ENCODE results near the gene CCL28.
"Not testable (repeated sequence)": the region's sequence is repeated elsewhere in the genome, so short reads cannot be mapped to it uniquely, and the experiment has no call there.

Gene CCL28, protein sequence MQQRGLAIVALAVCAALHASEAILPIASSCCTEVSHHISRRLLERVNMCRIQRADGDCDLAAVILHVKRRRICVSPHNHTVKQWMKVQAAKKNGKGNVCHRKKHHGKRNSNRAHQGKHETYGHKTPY

DNA sequence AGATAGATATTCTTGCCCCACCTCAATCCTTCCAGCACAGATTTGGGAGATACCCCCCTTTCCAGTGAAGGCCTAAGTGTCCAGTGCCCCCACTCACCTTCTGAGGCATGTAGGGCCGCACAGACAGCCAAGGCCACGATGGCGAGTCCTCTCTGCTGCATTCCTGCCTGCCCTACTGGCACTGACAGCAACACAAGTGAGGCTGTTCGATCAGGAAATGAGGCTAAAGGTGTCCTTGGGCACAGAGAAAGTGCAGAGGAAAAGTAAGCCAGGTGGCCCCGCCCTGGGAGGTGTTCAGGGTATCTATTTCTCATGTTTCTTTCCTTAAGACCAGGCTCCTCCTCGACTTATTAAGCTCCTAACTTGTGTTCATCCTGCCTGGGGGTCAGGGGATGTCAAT lies at the start of gene CCL28:
Gene CCL28, minus strand, starts transcription at position 236 of the 400 bp plus-strand sequence. Its CDS starts 75 bp downstream, at position 161.
- no peak for DNase-seq

DNA sequence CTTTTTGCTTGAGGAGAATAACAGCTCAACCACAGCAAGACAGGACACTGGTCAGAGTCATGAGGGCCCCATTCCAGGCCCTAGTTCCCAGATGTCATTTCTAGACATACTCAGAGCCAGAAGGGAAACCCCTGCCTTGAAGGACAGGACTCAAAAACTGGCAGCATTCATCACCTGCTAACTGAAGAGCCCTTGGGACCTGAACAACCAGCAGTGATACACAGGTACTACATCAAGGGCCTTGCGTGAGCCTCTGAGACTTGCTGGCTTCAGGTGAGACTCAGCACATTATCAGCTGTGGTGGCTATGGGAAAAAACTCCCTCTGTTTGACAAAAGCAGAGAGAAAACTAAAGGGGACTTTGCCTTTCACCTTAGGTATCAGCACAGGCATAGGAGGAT lies 48.9 kb upstream of the CCL28 start:
- DNase-seq, result no peak

DNA sequence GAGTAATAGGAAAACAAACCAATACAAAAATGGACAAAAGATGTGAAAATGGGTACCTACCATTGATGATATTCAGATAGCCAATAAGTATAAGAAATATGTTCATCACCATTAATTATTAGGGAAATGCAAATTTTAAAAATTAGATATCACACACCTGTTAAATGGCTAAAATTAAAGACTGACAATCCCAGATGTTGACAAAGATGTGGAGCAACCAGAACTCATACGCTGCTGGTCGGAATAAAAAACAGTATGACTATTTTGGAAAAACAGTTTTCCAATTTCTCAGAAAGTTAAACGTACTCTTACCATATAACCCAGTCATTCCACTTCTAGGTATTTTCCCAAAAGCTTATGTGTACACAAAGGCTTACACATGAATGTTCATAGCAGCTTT lies 44.4 kb upstream of the CCL28 start:
- no peak for DNase-seq

DNA sequence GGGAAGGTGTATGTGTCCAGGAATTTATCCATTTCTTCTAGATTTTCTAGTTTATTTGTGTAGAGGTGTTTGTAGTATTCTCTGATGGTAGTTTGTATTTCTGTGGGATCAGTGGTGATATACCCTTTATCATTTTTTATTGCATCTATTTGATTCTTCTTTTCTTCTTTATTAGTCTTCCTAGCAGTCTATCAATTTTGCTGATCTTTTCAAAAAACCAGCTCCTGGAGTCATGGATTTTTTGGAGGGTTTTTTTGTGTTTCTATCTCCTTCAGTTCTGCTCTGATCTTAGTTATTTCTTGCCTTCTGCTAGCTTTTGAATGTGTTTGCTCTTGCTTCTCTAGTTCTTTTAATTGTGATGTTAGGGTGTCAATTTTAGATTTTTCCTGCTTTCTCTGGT lies 29.4 kb upstream of the CCL28 start:
- DNase-seq, result not testable (repeated sequence)

DNA sequence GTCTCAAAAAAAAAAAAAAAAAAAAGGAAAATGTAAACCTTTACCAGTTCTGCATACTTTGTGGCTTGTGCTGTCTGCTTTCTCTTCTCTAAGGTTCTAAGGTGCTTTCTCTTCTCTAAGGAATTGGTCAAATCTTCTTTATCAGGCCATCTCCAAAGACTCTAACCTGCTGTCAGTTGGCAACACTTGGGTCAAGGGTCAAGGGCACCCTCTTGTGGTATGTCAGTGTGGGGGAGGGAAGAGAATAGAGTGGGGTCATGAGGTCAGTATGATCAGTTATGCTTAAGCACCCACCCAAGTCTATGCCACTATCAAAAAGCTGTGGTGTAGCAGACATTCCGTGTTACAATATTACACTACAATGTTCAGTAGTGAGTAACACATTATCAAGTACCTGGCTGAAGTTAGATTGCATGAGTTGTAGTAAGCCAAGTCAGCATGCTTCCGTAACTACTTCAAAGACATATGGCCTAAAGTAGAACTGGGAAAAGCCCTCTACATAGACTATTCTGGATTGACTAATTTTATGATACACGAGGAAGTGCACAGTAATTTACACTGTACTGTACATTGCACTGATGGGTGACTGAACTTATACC lies 25.0 kb upstream of the CCL28 start:
- DNase-seq, result no peak

DNA sequence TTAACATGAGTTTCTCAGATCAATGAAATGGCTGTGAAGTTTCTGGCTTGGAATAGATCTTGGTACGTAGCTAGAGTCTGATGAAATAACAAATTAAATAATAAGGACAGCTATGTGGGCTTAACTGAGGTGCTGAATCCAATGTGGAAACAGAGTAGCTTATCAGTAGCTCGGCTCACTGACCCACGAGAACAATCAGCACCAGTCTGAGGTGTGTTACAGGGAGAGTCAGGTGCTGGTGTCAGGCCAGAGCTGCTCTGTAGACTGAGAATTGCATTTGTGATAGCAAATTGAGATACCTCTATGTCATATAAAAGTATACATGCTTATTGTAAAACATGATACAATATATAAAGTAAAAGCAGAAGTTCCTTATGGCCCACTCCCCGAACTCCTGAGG lies 21.2 kb upstream of the CCL28 start:
- DNase-seq, result no peak

DNA sequence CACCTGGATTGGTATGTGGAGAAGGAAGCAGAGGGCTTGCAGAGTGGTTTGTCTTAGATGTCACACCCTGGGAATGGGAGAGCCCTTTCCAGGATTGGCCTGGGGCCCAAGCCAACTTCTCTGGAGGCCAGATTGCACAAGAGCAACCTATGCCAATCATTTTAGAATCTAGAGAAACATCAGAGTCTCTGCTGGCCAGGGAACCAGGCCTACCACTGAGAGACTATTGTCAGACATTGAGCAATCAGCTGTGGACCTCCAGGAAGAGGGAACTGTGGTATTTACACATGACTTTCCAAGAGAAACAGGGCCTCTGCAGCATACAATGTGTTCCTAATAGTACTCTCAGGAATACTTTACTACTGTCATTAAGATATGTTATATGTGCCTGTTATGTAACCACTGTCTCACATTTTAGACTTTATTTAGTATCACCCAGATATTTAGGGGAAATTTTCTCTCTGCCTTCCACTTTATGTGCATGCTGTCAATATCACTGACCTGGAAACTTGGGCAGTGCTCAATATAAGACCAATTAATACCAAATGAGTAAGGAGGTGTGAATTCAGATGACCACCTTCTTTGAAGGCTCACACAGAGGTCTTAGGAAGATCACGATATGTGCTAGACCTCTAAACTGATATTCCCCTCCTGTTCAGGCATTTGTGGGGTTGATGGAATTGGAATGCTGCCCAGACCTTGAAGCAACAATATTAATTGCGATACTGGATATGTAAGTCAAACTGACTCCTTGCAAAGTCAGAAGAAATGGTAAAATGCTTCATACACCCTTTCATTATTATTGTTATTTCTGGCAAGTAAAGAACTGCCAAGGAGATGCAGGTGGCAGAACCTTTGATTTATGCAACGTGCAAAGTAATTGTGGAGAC lies 20.5 kb upstream of the CCL28 start:
- DNase-seq, result no peak

DNA sequence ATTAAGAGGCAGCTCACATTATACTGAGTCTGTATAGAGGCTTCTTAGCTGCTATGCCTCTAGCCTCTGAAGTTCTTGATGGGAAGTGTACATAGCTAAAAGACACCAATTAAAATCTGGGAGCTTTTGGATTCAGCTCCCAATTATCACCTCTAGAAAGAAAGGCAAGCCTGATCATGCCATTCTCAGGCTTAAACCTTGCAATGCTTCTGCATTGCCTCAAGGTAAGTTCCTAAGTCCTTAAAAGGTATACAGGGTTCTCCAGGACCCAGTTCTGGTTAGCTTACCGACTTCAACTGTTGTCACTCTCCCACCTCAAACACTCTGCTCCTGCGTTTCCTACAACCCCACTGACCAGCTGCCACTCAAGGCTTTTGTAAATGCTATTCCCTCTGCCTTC lies 17.5 kb upstream of the CCL28 start:
- no peak for DNase-seq

DNA sequence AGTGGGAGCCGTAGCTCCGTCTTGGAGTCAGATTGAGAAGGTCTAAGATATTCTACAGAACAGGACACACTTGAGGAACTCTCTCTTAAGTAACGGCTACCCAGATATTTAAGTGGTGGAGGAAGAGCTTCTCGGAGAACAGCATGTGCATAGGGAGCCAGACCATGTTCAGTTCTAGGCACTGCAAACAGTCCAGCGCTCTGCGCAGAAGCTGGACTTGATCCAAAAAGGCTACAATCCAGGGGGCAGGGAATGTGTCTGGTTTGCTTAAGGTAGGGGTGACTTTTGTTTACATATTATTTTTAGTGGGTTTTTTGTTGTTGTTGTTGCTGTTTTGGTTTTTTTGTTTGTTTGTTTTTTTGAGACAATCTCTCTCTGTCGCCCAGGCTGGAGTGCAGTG lies 16.8 kb upstream of the CCL28 start:
- DNase-seq, result no peak

DNA sequence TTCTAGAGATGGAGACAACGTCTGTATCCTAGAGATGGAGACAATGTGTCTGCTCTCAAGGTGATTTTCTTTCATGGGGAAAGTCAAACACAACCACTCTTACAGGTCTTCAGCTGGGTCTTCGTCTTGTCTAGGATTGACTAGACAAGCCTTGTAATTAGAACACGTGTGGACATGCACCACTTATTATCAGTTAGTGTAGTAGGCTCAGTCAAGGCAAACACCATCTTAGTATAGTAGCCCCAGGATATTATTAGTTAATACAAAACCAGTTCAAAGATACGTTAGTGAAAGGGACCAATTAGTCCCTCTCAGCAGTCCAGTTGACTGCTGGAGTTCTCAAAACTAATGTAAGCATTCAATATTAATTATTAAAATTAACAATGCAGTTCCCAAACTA lies 15.1 kb upstream of the CCL28 start:
- DNase-seq, result no peak

DNA sequence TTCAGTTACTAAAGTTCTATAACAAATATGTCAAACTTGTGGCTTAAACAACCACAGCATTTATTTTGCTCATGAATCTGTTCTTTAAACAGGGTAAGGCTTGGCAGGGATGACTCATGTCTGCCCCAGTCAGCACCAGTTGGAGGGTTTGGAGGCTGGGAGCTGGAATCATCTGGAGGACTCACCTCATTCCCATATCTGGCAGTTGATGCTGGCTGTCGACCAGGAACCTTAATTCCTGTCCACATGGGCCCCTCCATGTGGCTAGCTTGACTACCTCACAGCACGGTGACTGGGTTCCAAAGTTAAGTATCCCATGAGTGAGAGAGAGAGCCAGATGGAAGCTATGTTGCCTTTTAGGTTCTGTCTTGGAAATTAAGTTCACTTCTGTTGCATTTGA lies 13.8 kb upstream of the CCL28 start:
- no peak for DNase-seq

DNA sequence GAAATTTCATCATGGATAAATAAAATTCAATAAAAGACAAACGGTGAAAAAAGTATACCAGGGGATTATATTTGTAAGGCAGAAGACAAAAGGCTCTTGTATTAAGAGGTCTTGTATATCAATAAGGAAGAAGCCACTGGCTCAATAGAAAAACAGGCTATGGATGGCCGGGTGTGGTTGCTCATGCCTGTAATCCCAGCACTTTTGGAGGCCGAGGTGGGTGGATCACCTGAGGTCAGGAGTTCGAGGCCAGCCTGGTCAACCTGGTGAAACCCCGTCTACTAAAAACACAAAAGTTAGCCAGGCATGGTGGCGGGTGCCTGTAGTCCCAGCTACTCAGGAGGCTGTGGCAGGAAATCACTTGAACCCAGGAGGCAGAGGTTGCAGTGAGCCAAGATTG lies 10.9 kb upstream of the CCL28 start:
- DNase-seq, result not testable (repeated sequence)

DNA sequence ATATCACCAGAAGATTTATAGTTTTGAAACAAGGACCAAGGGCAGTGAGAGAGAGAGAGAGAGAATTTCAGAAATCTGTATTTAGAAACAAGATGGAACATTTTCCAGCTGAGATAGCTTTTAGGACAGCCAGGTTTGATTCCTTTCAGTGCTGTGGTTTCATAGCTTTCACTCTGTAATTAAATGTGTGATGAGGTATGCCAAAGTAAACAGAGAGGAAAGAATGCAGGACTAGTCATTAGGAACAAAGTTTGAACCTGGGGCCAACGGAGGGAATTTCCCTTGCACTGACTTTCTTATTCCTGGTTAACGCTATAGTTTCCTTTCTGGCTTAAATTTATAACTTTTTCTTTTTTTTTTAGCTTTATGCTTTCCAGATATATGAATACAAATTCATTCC lies 10.0 kb upstream of the CCL28 start:
- DNase-seq, result no peak

DNA sequence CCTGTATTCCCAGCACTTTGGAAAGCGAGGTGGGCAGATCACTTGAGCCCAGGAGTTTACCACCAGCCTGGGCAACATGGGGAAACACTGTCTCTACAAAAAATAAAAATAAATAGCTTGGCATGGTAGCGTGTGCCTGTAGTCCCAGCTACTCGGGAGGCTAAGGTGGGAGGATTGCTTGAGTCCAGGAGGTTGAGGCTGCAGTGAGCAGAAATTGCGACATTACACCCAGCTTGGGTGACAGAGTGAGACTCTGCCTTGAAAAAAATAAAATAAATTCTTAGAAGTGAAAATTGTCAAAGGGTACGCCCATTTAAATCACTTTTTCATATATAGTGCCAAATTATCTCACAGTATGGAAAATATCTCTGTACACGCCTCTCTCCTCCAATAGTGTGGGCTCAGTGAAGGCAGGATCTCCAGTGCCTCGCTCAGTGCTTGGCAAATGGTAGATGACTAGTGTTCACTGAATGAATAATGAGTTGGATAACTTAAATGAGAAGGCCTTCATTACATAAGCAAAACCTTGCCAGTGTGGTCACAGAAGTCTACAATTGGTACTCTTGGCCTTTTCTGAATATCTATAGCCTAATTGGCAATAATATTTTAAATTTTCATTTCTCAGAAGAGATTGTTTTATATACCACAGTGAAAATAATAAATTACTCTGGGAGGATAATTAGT lies 9.4 kb upstream of the CCL28 start:
- DNase-seq, result no peak

DNA sequence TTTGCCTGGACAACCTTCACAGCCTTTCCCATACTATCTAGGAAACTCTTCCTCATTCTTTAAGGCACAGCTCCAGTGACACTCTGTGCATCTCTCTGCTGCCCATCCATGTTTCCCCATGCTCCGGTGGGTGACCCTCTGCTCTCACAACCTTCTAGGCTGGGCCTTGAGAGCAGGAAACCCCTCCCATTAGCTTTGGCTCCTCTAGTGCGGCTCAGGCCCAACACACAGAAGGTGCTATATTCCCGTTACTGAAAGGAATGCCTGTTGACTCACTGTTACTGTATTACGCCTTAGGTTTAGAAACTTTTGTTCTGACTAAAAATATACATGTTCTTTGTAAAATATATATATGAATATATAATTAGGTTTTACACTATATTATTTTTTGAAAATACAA lies 8.1 kb upstream of the CCL28 start:
- DNase-seq, result no peak

DNA sequence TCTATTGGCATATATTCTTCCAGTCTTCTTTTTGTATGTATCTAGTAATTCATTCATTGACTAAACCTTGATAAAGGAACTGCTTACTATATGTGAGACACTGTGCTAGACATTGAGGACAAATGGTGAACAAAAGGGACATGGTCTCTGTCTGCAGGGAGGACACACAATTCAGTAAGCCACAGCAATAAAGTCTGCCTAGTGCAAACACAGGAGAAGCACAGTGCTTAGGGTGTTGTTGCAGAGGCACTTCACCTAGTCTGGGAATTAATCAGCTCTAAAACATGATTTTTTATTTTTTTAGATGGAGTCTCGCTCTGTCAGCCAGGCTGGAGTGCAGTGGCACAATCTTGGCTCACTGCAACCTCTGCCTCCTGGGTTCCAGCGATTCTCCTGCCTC lies 6.4 kb upstream of the CCL28 start:
- no peak for DNase-seq

DNA sequence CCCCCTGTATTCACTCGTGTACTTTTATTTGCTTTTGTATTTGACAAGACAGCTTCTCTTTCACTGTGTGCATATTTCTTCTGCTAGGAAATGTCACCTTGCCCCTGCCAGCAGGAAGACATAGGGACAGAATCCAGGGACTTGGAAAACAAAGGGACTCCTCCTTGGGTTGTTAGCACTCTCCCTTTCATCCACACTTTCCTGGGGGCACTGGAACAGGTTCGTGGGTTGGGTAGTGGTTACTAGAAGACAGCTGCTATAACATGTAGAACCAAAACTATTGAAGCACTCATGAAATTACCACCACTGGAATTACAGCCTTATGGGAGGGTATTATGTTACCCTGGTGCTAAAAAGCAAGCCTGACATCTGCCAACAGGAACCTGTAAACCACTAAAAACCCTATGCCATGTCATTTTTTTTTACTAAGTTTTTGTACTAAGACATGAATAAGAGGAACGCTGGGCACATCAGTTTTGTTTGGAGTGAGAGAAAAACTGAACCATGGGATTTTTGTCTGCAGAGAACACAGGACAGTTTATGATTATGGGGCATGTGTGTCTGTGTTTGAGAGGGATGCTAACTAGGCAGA lies 4.7 kb upstream of the CCL28 start:
- DNase-seq, result no peak

DNA sequence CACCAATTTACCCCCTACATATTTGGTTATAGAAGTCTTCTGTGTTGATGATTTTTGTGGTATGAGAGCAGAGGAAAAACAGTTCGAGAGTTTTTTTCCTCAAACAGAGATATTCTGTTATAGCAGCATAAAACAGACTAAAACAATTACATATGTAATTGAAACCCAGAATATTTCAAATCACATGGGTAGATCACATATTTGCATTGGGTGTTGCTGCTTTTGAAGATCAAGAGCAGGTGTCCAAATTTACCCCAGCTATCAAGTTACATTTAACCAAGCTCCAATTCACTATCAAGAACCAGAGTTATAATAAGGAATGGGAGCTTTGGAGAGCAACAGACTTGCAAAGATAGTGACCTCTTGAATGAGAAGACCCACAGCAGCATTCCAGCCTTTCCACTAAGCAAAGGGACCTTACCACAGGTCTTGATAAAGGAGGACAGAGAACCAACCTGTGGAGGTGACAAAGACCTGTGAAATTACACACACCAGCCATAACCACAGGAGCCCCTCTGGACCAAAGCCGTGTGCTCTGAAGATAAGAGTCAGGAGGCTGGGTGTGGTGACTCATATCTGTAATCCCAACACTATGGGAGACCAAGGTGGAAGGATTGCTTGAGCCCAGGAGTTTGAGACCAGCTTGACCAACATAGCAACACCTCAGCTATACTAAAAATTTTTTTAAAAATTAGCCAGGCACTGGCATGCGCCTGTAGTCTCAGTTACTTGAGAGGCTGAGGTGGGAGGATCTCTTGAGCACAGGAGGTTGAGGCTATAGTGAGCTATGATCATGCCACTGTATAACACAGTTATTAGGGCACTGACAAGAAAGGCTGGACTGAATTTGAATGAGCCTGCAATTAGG lies 4.0 kb upstream of the CCL28 start:
- DNase-seq, result no peak

DNA sequence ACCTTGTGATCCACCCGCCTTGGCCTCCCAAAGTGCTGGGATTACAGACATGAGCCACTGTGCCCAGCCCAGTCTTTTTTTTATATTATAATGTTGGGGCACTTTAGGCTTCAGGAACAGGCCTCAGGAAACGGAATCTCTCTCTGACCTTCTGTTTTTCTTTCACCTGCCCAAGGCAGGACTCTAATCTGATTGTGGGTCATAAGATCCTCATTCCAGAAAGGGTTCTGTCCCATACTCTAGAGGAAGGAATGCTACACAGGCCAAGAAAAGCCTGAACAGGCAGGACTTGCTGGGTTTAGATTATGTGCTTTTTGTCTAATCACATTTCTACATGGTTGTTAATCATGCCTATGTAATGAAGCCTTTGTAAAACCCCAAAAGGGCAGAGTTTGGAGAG lies 1.8 kb upstream of the CCL28 start:
- DNase-seq, result no peak

DNA sequence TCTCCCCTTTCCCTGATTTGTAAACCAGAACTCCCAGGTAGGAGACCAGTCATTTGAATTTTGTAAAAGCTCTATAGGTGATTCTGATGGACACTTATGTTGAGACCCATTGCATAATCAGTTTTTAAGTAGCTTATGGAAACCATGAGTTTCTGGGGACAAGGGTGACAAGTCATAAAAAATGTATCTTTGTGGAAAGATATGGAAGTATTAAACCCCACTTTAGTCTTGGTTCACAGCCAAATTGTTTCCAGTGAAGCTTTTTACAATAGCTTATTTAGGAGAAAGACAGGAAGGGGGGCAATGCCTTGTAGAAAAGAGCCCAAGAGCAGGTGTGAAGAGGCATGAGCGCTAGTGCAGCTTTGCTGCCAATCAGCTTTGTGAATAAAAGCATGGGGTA lies 453 bp upstream of the CCL28 start:
- no peak for DNase-seq

DNA sequence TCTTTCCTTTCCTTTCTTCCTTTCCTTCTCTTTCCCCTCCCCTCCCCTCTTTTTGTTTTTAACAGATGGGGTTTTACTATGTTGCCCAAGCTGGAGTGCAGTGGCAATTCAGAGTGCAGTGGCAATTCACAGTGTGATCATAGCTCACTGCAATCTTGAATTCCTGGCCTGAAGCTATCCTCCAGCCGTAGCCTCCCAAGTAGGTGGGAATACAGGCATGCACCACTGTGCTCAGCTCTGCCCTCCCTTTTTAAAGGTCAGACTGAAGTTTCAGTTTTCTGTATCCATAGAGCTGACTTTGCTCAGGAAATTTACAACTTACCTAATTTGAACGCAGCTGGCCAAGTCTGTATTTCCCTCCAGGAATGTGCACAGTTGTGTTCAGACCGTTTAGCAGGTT lies 696 bp downstream of the CCL28 start:
- no peak for DNase-seq

DNA sequence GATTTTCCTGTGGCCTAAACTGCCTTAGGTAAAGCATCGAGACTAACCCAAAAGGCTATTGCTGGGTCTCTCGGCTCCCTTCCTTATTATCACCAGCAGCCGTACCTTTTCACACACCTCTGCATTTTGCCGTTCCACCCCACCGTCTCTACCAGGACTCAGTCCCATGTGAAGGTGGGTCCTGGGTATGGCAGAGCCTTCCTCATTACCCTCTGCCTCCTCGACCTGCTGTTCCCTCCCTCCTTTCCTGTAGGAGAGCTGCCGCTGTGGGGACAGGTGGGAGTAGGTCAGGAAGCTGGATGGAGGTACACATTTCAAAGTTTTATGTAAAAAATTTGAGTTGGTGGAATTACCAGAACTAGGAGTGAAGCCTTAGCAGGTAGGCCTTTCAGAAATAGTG lies 1.8 kb downstream of the CCL28 start:
- no peak for DNase-seq

Measured in activated CD8-positive, alpha-beta memory T cell treated with anti-CD3 and anti-CD28 coated beads for 24 hours (primary cell).